ENCODE measurements around the gene CT45A1. TPM values are rescaled to one million over a fixed set of nuclear protein-coding genes. Genes with fewer than 3 reads are reported as not detected.
"Not testable (repeated sequence)": the region's sequence is repeated elsewhere in the genome, so short reads cannot be mapped to it uniquely, and the experiment has no call there.

Gene CT45A1
- total RNA-seq (not detected), polyA plus RNA-seq (not detected)

GRCh38 chrX:135713183-135713689 lies at the start of gene CT45A1:
Gene CT45A1, plus strand, starts transcription at chrX:135713639. Its CDS starts 5,302 bp downstream, at chrX:135718941.
- H3K27ac ChIP-seq (ENCODE audit: low read depth, low read length); POLR2A ChIA-PET (ENCODE audit: partially characterized antibody); H3K27me3 ChIP-seq (ENCODE audit: insufficient read depth, low read length); H3K4me3 Mint-ChIP-seq; H3K9me3 ChIP-seq (ENCODE audit: control insufficient read depth in 1 of 2, low read length in 2 of 2); DNase-seq; H3K9me3 Mint-ChIP-seq; intact Hi-C loops (cut with micrococcal nuclease); H3K36me3 Mint-ChIP-seq; H3K27me3 Mint-ChIP-seq; H3K4me3 ChIP-seq (ENCODE audit: low read length in 2 of 2); H3K4me1 ChIP-seq (ENCODE audit: insufficient read depth, low read length); H3K36me3 ChIP-seq (ENCODE audit: insufficient read depth, low read length); H3K4me1 Mint-ChIP-seq; CTCF ChIA-PET (ENCODE audit: partially characterized antibody): not testable (repeated sequence)
- H3K27ac Mint-ChIP-seq = peak within 1 kb of the TSS in 1 of 7 donors; percentile 38

- H3K27ac Mint-ChIP-seq; CTCF ChIA-PET (ENCODE audit: partially characterized antibody); H3K4me3 ChIP-seq (ENCODE audit: low read length in 2 of 2); H3K4me1 Mint-ChIP-seq; H3K36me3 Mint-ChIP-seq; H3K4me1 ChIP-seq (ENCODE audit: insufficient read depth, low read length); H3K9me3 ChIP-seq (ENCODE audit: control insufficient read depth in 1 of 2, low read length in 2 of 2); H3K27me3 Mint-ChIP-seq; H3K27me3 ChIP-seq (ENCODE audit: insufficient read depth, low read length); H3K9me3 Mint-ChIP-seq; POLR2A ChIA-PET (ENCODE audit: partially characterized antibody); intact Hi-C loops (cut with micrococcal nuclease); H3K36me3 ChIP-seq (ENCODE audit: insufficient read depth, low read length); H3K4me3 Mint-ChIP-seq; DNase-seq; H3K27ac ChIP-seq (ENCODE audit: low read depth, low read length): not testable (repeated sequence)
Observed at GRCh38 chrX:135672979-135673378, 40.5 kb upstream of the CT45A1 start.

- no peak for DNase-seq
- no peaks in the 10 kb centered on the region for H3K4me1 ChIP-seq (ENCODE audit: insufficient read depth, low read length)
- H3K27me3 ChIP-seq (ENCODE audit: insufficient read depth, low read length) = no peaks in the 10 kb centered on the region
- H3K9me3 Mint-ChIP-seq = no peaks in the 10 kb centered on the region
- CTCF ChIA-PET (ENCODE audit: partially characterized antibody) = no interaction called here
- H3K27me3 Mint-ChIP-seq = no peaks in the 10 kb centered on the region
- intact Hi-C loops (cut with micrococcal nuclease) = no loop called here
- H3K4me3 ChIP-seq (ENCODE audit: low read length in 2 of 2) = no peak overlapping the region
- H3K27ac Mint-ChIP-seq = no peak overlapping the region
- no peak overlapping the region for H3K27ac ChIP-seq (ENCODE audit: low read depth, low read length)
- H3K36me3 ChIP-seq (ENCODE audit: insufficient read depth, low read length) = no peaks in the 10 kb centered on the region
- H3K4me3 Mint-ChIP-seq = no peak overlapping the region
- H3K36me3 Mint-ChIP-seq = no peaks in the 10 kb centered on the region
- POLR2A ChIA-PET (ENCODE audit: partially characterized antibody) = no interaction called here
- H3K4me1 Mint-ChIP-seq = no peaks in the 10 kb centered on the region
- H3K9me3 ChIP-seq (ENCODE audit: control insufficient read depth in 1 of 2, low read length in 2 of 2) = no peaks in the 10 kb centered on the region
Observed at GRCh38 chrX:135688137-135688536, 25.3 kb upstream of the CT45A1 start.

- ChIA-PET POLR2A (ENCODE audit: partially characterized antibody) (no interaction called here), CTCF (ENCODE audit: partially characterized antibody) (interaction anchor here (1.3 kb wide), 1 partner anchor 211 kb away, joined by 3 read pairs; no protein-coding TSS in a partner anchor)
- Mint-ChIP-seq H3K4me3 (no peak overlapping the region), H3K27me3 (peaks cover 0 to 5% of the 10 kb centered on the region in 2 donors), H3K27ac (no peak overlapping the region), H3K9me3 (no peaks in the 10 kb centered on the region), H3K36me3 (no peaks in the 10 kb centered on the region), H3K4me1 (no peaks in the 10 kb centered on the region)
- H3K4me3 ChIP-seq (ENCODE audit: low read length in 2 of 2) = no peak overlapping the region
- H3K27me3 ChIP-seq (ENCODE audit: insufficient read depth, low read length) = no peaks in the 10 kb centered on the region
- no peaks in the 10 kb centered on the region for H3K36me3 ChIP-seq (ENCODE audit: insufficient read depth, low read length)
- no peak overlapping the region for H3K27ac ChIP-seq (ENCODE audit: low read depth, low read length)
- intact Hi-C loops (cut with micrococcal nuclease) = no loop called here
- no peak for DNase-seq
- no peaks in the 10 kb centered on the region for H3K4me1 ChIP-seq (ENCODE audit: insufficient read depth, low read length)
- H3K9me3 ChIP-seq (ENCODE audit: control insufficient read depth in 1 of 2, low read length in 2 of 2) = no peaks in the 10 kb centered on the region
Observed at GRCh38 chrX:135695471-135695870, 18.0 kb upstream of the CT45A1 start.

- Histone ChIP-seq H3K4me3 (ENCODE audit: low read length in 2 of 2) (no peak overlapping the region), H3K36me3 (ENCODE audit: insufficient read depth, low read length) (no peaks in the 10 kb centered on the region), H3K27ac (ENCODE audit: low read depth, low read length) (no peak overlapping the region), H3K9me3 (ENCODE audit: control insufficient read depth in 1 of 2, low read length in 2 of 2) (no peaks in the 10 kb centered on the region), H3K4me1 (ENCODE audit: insufficient read depth, low read length) (no peaks in the 10 kb centered on the region), H3K27me3 (ENCODE audit: insufficient read depth, low read length) (no peaks in the 10 kb centered on the region)
- H3K36me3 Mint-ChIP-seq = no peaks in the 10 kb centered on the region
- peaks cover 0 to 5% of the 10 kb centered on the region in 2 donors for H3K27me3 Mint-ChIP-seq
- POLR2A ChIA-PET (ENCODE audit: partially characterized antibody) = no interaction called here
- DNase-seq = no peak
- intact Hi-C loops (cut with micrococcal nuclease) = no loop called here
- H3K4me3 Mint-ChIP-seq = no peak overlapping the region
- H3K27ac Mint-ChIP-seq = no peak overlapping the region
- no peaks in the 10 kb centered on the region for H3K9me3 Mint-ChIP-seq
- CTCF ChIA-PET (ENCODE audit: partially characterized antibody) = no interaction called here
- H3K4me1 Mint-ChIP-seq = no peaks in the 10 kb centered on the region
Observed at GRCh38 chrX:135697601-135698000, 15.8 kb upstream of the CT45A1 start.

GRCh38 chrX:135698924-135699323 lies 14.5 kb upstream of the CT45A1 start:
- Histone ChIP-seq H3K27ac (ENCODE audit: low read depth, low read length) (no peak overlapping the region), H3K4me1 (ENCODE audit: insufficient read depth, low read length) (no peaks in the 10 kb centered on the region), H3K36me3 (ENCODE audit: insufficient read depth, low read length) (no peaks in the 10 kb centered on the region), H3K27me3 (ENCODE audit: insufficient read depth, low read length) (no peaks in the 10 kb centered on the region), H3K9me3 (ENCODE audit: control insufficient read depth in 1 of 2, low read length in 2 of 2) (no peaks in the 10 kb centered on the region), H3K4me3 (ENCODE audit: low read length in 2 of 2) (no peak overlapping the region)
- no peaks in the 10 kb centered on the region for H3K9me3 Mint-ChIP-seq
- CTCF ChIA-PET (ENCODE audit: partially characterized antibody) = no interaction called here
- peaks cover 0 to 5% of the 10 kb centered on the region in 2 donors for H3K27me3 Mint-ChIP-seq
- POLR2A ChIA-PET (ENCODE audit: partially characterized antibody) = no interaction called here
- intact Hi-C loops (cut with micrococcal nuclease) = no loop called here
- no peak overlapping the region for H3K4me3 Mint-ChIP-seq
- DNase-seq = no peak
- no peaks in the 10 kb centered on the region for H3K36me3 Mint-ChIP-seq
- no peaks in the 10 kb centered on the region for H3K4me1 Mint-ChIP-seq
- no peak overlapping the region for H3K27ac Mint-ChIP-seq

- CTCF ChIA-PET (ENCODE audit: partially characterized antibody) = no interaction called here
- Mint-ChIP-seq H3K4me3 (no peak overlapping the region), H3K36me3 (no peaks in the 10 kb centered on the region), H3K27ac (no peak overlapping the region), H3K27me3 (no peaks in the 10 kb centered on the region), H3K4me1 (no peaks in the 10 kb centered on the region), H3K9me3 (no peaks in the 10 kb centered on the region)
- Histone ChIP-seq H3K27ac (ENCODE audit: low read depth, low read length) (no peak overlapping the region), H3K4me1 (ENCODE audit: insufficient read depth, low read length) (no peaks in the 10 kb centered on the region), H3K4me3 (ENCODE audit: low read length in 2 of 2) (no peak overlapping the region), H3K27me3 (ENCODE audit: insufficient read depth, low read length) (no peaks in the 10 kb centered on the region), H3K9me3 (ENCODE audit: control insufficient read depth in 1 of 2, low read length in 2 of 2) (no peaks in the 10 kb centered on the region), H3K36me3 (ENCODE audit: insufficient read depth, low read length) (no peaks in the 10 kb centered on the region)
- no peak for DNase-seq
- intact Hi-C loops (cut with micrococcal nuclease) = no loop called here
- POLR2A ChIA-PET (ENCODE audit: partially characterized antibody) = no interaction called here
Observed at GRCh38 chrX:135707880-135708279, 5.6 kb upstream of the CT45A1 start.

GRCh38 chrX:135713795-135714194 lies 356 bp downstream of the CT45A1 start:
- H3K9me3 Mint-ChIP-seq = no peaks in the 10 kb centered on the region
- intact Hi-C loops (cut with micrococcal nuclease) = no loop called here
- POLR2A ChIA-PET (ENCODE audit: partially characterized antibody) = no interaction called here
- H3K4me3 ChIP-seq (ENCODE audit: low read length in 2 of 2) = no peak overlapping the region
- no peaks in the 10 kb centered on the region for H3K27me3 ChIP-seq (ENCODE audit: insufficient read depth, low read length)
- CTCF ChIA-PET (ENCODE audit: partially characterized antibody) = no interaction called here
- peaks cover 0 to 1% of the 10 kb centered on the region in 2 donors for H3K27me3 Mint-ChIP-seq
- no peaks in the 10 kb centered on the region for H3K4me1 ChIP-seq (ENCODE audit: insufficient read depth, low read length)
- no peaks in the 10 kb centered on the region for H3K36me3 Mint-ChIP-seq
- no peak overlapping the region for H3K4me3 Mint-ChIP-seq
- H3K27ac Mint-ChIP-seq = no peak overlapping the region
- no peaks in the 10 kb centered on the region for H3K9me3 ChIP-seq (ENCODE audit: control insufficient read depth in 1 of 2, low read length in 2 of 2)
- no peak overlapping the region for H3K27ac ChIP-seq (ENCODE audit: low read depth, low read length)
- no peaks in the 10 kb centered on the region for H3K4me1 Mint-ChIP-seq
- DNase-seq = no peak
- no peaks in the 10 kb centered on the region for H3K36me3 ChIP-seq (ENCODE audit: insufficient read depth, low read length)

Data from CD4-positive, alpha-beta memory T cell (primary cell).